ENCODE measurements around the gene FBXO28.
"Not testable (repeated sequence)": the region's sequence is repeated elsewhere in the genome, so short reads cannot be mapped to it uniquely, and the experiment has no call there.

The FBXO28 gene

DNA sequence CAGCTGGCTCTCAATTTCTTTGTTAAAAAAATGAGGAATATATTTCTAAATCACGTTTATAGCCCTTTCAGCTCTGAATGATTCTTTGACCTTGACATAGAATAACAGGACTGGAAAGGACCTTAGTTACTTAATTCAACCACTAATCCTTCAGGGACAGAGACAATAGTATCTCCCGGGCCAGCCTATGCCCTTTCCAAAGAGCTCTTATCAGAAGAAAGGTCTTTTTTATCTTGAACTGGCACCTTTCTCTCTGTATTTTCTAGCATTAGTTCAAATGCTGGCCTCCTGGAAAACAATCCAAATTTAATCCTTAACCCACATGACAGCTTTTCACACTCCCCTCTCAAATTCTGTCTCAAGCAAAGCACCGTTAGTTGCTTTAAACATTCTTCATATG, 44.8 kb upstream of the FBXO28 start:
- no peak for DNase-seq (ENCODE audit: low read depth)
- H3K4me3 ChIP-seq (ENCODE audit: low read depth, low read length), result no peak overlapping the region
- no peak for TF ChIP-seq CTCF (IDR thresholded peaks at IDR 0.05; ENCODE audit: low read depth, low read length, missing control alignments)

GRCh38 chr1:224070521-224070920, 43.4 kb upstream of the FBXO28 start:
- TF ChIP-seq CTCF (IDR thresholded peaks at IDR 0.05; ENCODE audit: low read depth, low read length, missing control alignments), result no peak
- no peak overlapping the region for H3K4me3 ChIP-seq (ENCODE audit: low read depth, low read length)
- DNase-seq (ENCODE audit: low read depth), result no peak

DNA sequence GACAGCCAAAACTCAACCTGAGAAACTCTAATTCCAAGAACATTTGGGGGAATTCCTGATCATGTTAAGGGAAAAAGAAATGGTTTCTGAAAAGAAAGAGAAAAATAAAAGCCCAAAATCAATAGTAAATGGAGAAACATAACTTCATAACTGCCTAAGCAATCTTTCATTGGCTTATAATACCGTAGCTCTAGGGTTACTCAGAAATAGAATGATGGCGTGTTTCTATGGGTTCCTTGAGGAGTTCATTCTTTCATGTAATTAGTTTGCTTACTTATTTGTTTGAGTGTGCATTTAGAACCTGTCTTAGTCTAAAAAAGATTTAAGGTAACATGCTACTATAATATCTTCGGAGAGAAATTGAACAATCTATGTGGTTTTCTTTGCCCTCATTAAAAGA, 37.5 kb upstream of the FBXO28 start:
- TF ChIP-seq CTCF (IDR thresholded peaks at IDR 0.05; ENCODE audit: low read depth, low read length, missing control alignments), result no peak
- DNase-seq (ENCODE audit: low read depth), result no peak
- no peak overlapping the region for H3K4me3 ChIP-seq (ENCODE audit: low read depth, low read length)

GRCh38 chr1:224079644-224080043, 34.3 kb upstream of the FBXO28 start:
- H3K4me3 ChIP-seq (ENCODE audit: low read depth, low read length); DNase-seq (ENCODE audit: low read depth): not testable (repeated sequence)

- TF ChIP-seq CTCF (IDR thresholded peaks at IDR 0.05; ENCODE audit: low read depth, low read length, missing control alignments), result no peak
- H3K4me3 ChIP-seq (ENCODE audit: low read depth, low read length), result no peak overlapping the region
- no peak for DNase-seq (ENCODE audit: low read depth)
Measured at GRCh38 chr1:224080115-224080774, 33.7 kb upstream of the FBXO28 start.

- DNase-seq (ENCODE audit: low read depth), result no peak
- H3K4me3 ChIP-seq (ENCODE audit: low read depth, low read length), result no peak overlapping the region
- no peak for TF ChIP-seq CTCF (IDR thresholded peaks at IDR 0.05; ENCODE audit: low read depth, low read length, missing control alignments)
Measured at GRCh38 chr1:224081604-224082003, 32.3 kb upstream of the FBXO28 start.

DNA sequence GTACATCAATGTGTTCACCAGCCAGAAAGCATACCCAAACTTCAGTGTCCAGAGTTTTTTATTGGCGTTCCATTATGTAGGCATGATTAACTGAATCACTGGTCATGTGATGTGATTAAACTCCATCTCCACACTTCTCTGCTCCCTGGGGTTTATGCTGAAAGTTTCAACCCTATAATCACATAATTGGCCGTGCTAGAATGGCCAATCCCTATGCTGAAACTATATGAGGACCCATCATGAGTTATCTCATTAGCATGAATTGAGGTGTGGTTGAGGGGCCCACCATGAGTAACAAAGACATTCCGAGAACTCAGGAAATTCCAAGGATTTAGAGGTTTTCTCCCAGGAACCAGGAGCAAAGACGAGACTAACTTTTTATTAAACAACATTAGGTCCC, 31.8 kb upstream of the FBXO28 start:
- DNase-seq (ENCODE audit: low read depth), result no peak
- TF ChIP-seq CTCF (IDR thresholded peaks at IDR 0.05; ENCODE audit: low read depth, low read length, missing control alignments), result no peak
- no peak overlapping the region for H3K4me3 ChIP-seq (ENCODE audit: low read depth, low read length)

All from GM12864 (cell line).